HG03575 (cell line): ENCODE measurements around the gene MARVELD1.
A peak's percentile ranks its signal among the peaks of the same experiment; 100 is the strongest.

Experiments used
- ATAC-seq: cut with Tn5 transposase; IDR thresholded peaks from one replicate; pipeline ENCODE4 v1.9.1; 2021; ENCODE audit not compliant: unreplicated experiment, insufficient number of reproducible peaks, low FRiP score; ENCODE audit errors: extremely low read depth

MARVELD1 gene

DNA sequence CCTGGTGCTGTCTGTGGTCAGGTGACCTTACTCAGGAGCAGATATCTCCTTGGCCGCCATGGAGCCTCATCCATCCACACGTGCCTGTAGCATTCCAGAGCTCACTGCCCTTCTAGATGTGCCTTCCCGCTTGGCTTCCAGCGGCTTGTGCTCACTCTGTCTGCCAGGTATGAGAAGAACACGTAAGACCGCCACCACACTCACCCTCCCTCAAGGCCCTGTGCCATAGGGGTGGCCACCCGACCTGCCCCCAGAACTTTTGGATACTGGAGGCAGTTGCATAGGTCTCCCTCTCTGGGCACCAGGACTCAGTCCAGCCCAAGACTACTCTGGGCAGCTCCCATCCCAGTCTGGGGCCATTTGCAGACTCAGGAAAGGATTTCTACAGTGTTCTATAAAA lies 4.1 kb downstream of the MARVELD1 start:
- no peak for ATAC-seq

DNA sequence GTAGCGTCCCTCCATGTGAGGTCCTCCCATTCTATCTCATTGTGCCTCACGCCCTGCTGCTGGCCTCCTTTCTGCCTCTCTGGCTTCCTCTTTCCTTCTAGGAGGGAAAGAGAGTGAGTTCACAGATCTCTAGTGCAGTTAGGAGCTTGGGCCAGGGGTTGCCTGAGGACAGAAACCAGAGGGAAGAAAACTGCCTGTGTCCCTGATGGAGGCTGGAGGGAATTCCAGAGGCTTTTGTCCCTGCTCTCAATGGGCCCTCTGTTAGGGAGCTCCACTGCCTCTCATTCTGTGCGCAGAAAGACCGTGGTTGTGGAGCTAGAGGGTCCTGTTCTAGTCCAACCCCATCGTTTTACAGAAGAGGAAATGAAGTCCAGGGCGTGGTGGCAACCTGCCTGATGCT lies 4.6 kb downstream of the MARVELD1 start:
- ATAC-seq = no peak

DNA sequence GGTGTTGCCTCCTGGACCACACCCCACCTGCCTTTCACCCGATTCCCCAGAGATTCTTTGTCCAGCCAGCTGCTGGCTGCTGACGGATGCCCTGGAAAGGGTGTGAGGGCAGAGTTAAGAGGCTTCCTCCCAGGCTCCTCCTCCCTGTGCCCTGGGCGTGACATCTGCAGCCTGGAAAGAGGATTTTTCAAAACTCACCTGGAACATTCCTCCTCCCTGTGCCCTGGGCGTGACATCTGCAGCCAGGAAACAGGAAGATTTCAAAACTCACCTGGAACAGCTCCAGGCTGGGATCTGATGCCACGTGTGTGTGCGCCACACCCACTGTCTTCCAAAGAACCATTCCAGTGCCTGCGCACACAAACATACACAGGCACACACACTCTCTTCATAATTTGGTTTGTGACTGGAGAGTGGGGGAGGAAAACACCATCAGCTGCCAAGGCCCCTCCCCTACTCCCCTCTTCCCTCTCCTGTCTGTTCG lies 5.2 kb downstream of the MARVELD1 start:
- ATAC-seq = no peak

DNA sequence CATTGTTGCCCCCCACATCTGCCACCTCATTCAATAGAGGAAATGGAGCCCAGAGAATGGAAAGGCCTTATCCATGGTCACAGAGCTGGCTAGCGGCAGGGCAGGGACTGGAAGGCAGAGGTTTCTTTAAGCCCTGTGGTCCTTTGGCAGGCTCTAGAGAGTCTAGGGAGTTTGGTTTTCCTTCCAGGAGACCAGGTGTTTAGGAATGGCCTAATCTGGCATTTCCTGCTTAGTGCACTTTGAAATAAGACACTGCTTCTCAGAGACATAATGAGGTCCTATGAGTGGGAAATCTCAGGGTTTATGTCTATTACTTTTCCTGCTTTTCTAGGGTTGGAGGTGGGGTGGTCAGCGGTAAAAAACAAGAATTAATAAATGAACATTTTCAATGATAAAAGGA lies 6.1 kb downstream of the MARVELD1 start:
- no peak for ATAC-seq

DNA sequence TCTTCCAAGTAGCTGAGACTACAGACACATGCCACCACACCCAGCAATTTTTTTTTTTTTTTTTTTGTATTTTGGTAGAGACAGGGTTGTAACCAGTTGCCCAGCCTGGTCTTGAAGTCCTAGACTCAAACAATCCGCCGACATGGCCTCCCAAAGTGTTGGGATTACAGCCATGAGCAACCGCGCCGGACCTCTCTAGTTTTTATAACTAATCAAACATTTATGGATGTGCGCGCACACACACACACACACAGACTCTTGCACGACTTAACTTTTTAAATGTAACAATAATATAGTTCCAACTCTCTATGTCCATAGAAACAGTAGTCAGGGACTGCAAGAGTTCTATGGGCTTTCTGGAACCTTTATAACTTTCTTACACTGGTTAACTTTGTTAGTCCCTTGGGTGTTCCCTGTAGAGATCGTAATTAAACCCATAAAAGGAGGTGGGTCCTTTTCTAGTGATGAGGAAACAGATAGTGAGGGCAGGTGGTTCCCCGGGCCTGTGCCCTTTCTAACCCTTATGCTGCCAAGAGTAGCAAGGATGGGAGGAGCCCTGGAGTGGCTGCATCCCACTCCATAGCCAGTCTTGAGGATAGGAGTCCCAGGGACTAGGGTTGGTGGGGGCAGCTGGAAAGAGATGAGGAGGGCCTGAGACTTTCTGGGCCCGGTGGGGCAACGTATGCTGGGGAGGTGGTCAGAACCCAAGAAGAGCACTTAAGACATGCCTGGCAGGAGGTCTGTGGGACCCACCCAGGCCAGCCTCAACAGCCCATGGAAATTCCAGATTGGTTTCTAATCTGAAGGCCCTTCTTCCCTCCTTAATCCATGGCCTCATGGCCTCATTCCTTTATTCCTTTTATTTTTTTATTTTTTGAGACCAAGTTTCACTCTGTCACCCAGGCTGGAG lies 8.6 kb downstream of the MARVELD1 start:
- no peak for ATAC-seq

DNA sequence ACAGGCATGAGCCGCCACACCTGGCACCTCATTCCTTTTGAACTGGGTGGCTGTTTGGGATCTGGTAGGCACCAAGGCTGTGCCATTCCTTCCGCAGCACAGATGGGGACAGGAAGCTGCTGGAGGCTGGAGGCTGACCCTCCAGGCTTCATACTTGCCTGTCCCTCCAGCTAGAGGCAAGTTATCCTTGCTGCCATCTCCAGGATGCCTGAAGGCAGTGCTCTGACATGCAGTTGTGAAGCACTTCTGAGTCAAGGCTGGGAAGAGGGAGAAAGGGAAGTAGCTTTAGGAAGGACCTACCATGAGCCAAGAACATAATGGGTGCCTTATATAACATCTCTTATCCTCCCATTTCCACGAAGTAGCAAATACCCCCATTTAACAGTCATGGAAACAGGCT lies 9.5 kb downstream of the MARVELD1 start:
- ATAC-seq = no peak

DNA sequence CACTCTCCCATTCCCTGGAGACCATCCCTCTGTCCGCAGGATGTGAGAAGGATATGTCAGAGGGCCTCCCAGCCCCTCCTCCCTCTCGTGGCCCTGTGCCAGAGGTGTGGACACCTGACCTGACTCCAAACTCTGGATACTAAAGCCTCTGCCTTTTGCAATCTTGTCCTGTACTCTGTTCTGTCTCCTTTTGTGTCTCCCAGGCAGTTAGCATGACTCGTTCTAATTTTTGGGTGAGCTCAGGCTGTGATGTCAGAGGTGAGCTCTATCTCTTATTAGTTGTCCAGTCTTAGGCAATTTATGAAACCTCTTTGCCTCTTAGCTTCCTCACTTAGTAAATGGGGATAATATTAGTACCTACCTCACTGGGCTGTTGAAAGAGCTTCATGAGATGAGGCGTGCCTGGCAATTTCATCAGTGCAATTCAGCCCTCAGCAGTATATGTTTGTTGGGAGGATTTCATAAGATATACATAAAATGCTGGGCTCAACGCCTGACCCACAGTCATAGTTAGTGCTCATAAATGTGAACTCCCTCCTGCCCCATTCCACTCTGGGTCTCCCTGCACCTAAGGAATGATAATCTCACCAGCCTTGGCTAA lies 10.9 kb downstream of the MARVELD1 start:
- ATAC-seq = no peak

DNA sequence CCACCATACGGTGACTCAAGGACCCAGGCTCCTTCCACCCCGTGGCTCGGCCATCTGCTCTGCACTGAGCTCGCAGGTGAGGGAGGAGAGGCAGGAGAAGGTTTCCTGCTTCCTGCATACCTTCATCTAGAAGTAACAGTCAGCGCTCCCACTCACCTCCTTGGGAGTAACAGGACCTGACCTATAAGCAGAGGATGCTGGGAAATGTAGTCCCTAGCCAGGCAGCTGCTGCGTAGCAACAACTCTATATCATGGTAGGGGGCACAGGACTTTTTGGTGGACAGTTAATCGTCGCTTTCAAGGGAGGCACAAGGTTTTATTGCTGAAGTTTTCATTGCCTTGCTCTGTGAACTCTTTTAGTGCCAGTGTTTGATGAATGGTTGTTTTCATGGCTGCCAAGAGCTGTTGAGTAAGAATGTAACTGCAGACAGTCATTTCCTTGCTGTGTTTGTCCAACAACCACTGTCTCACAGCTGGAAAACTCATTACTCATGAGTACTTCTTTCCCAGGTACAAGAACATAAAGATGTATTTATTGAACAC lies 13.2 kb downstream of the MARVELD1 start:
- no peak for ATAC-seq

DNA sequence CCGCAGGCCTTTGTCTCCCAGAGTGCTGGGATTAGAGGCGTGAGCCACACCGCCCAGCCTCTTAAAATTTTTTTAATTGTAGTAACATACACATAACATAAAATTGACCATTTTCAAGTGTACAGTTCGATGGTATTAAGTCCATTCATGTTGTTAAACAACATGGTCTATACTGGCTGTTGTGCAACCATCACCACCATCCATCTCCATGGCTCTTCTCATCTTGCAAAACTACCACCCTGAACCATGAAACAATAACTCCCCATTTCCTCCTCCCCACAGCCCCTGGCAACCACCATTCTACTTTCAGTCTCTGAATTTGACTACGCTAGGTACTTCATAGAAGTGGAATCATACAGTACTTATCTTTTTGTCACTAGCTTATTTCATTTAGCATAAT lies 15.5 kb downstream of the MARVELD1 start:
- no peak for ATAC-seq

DNA sequence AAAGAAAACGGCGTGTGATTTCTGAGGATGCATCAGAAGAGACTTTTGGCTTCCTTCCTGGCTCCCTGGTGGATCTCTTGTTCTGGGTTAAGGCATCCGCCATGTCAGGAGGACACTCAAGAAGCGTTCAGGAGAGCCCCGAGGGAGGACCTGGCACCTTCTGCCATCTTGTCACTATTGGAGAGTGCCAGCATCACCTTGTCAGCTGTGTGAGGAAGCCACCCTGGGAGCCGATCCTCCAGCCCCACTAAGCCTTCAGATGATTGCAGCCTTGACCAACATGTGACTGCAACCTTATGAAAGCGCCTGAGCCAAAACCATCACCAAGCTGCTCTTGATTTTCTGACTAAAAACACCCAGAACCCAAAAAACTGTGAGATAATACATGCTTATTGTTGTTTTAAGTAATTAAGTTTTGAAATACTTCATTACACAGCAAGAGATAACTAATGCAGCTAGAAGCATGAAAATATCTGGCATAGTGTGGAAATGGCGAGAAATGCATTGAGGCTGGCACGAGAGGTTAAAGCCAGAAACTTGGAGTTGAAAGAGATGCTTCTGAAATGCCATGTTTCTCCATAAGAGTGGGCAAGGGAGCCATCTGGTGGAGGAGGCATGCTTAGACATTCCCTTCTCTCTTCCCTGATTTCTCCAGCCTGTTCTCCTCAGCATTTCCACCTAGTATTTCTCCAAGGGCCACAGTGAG lies 18.0 kb downstream of the MARVELD1 start:
- no peak for ATAC-seq

DNA sequence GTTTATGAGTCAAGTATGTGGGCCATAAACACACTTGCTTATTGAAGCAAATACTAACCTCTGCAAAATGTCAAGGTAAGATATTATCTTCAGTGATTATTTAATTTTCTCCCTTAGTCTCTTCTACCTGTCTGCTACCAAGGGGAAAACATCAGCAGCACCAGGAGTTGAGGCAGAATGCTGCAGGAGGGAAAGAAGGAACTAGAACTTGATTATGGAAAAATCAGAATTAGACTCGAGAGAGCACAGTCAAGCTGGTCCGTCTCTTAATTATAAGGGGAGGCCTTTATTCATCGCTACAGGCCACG lies 18.5 kb downstream of the MARVELD1 start:
- no peak for ATAC-seq

DNA sequence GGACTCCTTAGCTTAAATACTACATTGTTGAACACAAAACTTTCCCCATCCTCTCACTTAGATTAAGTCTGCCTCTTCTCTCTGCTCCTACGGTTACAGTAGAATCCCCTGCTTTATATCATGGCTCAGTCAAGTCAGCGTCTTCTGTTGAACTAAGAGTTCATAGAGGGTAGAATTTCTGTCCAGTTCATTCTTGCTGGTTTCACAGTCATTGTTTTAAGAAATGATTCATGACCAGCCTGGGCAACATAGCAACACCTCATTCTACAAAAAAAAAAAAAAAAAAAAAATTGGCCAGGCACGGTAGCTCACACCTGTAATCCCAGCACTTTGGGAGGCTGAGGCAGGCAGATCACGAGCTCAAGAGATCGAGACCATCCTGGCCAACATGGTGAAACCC lies 19.7 kb downstream of the MARVELD1 start:
- ATAC-seq = no peak

DNA sequence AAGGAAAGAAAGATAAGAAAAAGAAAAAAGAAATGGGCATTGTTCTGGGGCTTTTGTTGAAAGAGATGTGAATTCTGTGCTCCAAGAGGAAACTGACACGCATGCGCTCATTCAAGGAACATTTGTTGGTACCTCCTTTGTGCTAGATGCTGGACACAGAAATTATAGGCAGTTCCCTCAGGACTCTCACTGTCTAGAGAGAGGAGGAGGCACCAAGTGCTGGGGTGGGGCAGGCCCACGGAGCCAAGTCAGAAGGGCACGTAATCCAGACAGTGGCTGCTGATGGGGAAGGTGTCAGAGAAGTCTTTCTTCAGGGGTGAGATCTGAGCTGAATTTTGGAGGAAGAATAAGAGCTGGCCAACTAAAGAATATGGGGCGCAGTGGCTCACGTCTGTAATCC lies 20.5 kb downstream of the MARVELD1 start:
- no peak for ATAC-seq

DNA sequence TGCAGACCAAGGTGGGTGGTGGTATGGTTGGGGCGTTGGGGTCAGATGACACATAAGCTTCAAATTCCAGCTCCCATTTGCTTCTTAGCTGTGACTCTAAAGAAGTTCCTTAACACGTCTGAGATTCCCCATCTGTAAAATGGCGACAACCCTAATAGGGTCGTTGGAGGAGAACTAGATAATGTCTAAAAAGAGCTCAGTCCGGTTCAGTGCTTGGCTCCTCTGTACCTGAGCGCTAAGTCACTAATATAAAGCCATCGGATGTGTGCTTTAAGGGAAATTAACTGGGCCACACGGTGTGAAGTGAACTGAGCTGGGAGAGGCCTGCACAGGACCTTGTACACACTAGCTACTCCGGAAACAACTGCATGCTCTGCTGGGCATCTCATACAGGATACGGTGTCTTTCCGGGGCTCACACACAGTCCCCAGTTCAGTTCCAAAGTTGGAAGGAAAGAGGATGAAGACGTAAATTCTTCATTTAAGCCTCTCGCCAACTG lies 22.9 kb downstream of the MARVELD1 start:
- ATAC-seq = peak; percentile 15

DNA sequence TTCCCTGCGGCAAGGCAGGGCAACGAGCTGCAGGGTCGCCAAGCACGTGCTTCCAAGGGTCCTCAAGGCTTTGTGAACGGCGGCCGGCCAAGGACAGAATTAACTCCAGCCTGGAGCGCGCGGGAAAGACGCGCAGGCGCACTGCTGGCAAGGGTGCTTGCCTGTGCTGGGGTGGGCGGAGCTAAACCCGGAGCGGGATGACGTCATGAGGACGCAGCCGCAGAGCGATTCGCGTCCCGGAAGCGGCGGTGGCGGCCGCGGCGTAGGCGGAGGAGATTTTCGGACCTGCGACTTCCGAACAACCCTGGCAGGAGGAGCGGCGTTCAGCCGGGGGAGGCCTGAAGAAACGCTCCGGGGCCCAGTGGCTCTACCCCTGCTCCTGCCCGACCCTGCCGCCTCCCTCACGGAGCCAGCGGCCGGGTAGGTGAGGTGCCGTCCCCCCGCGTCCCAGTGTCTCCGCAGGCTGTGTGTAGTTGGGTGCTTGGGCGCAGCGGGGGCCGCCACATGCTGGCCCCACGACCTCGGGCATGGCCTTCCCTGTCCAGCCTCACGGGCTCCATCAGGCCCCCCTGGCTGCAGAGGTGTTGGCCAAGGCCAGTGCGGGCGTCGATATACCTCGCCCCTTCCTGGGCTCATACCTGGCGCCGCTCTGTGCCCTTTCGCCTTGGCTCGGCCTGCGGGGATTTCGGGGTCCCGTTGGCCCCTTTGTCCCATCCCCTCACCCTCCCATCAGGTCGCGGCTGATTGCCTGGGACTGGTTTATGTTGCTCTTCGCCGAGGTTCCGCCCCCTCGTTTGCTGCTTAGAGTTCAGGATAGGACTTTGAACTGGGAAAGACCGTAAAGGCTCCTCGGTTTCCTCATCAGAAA lies 23.6 kb downstream of the MARVELD1 start, which contains the start of gene ZFYVE27:
Gene ZFYVE27 (plus strand): TSS at position 227 of the 868 bp plus-strand sequence. CDS start 1,350 bp downstream, outside the sequence.
- ATAC-seq = peak; percentile 45

DNA sequence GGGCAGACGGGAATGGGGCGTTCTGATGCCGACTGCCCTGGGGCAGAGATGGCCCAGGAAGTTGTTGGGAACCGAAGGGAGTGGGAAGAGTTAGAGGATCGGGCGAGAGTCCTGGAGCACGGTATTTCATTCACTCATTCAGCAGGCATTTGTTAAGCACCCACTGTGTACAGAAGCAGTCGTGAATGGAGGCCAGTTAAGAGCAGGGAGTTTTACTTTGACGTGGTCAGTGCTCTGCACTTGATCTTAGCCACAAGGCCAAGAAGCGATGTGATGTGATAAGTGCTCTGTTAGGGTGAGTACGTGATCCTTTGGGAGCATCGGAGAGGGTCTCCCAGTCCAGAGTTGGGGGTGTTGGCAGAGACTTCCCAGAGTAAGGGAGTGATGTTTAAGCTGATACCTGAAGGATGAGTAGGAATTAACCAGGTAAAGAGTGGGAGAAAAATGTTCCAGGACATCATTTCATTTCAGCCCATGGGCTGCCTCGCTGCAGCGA lies 24.3 kb downstream of the MARVELD1 start:
- ATAC-seq = no peak

DNA sequence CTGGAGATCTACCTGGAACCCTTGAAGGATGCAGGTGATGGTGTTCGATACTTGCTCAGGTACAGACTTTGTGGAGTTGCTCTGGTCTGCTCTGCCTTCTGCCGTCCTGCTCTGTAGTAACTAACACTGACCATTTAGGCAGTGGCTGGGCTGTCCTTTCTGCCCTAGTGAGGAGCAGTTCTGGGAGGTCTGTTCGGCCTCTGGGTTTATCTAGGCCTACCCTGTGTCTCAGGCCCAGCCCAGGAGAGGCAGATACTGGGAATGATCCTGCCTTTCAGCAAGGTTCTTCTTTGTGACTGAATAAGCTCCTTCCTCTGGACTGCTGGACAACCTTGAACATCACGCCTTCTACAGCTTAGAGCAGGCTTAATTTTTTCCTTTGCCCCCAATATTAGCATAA lies 25.1 kb downstream of the MARVELD1 start:
- ATAC-seq = no peak

DNA sequence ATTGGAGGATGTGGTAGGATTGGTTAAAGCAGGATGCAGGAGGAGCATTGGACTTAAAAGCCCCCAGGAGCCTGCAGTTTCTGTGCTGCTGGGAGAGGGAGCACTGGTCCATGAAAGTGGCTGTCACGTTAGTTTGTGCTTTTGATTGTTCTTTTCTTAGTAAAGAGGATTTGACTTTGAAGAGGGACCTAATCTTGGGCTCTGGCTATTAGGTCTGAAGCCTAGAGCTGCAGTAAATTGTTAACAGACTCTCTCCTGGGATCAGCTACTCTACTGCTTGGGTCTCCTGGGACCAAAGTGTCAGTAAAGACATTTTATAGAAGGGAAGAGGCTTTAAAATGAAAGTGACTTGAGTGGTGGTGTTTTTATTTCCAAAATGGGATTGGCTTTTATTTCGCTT lies 27.1 kb downstream of the MARVELD1 start:
- ATAC-seq = no peak
